HL-60 (cell line): ENCODE data around the gene VTI1A.

Experiments
- POLR2AphosphoS5 ChIP-seq: IDR thresholded peaks from 2 replicates; pipeline ENCODE4 v1.6.1; 2012; ENCODE audit warnings: low read depth
- TF ChIP-seq, protein P1 (sequence below): IDR thresholded peaks from one replicate; pipeline ENCODE4 v1.5.1; 2011; ENCODE audit warnings: low read length, control low read depth, inconsistent platforms; ENCODE audit not compliant: insufficient read depth

DNA sequence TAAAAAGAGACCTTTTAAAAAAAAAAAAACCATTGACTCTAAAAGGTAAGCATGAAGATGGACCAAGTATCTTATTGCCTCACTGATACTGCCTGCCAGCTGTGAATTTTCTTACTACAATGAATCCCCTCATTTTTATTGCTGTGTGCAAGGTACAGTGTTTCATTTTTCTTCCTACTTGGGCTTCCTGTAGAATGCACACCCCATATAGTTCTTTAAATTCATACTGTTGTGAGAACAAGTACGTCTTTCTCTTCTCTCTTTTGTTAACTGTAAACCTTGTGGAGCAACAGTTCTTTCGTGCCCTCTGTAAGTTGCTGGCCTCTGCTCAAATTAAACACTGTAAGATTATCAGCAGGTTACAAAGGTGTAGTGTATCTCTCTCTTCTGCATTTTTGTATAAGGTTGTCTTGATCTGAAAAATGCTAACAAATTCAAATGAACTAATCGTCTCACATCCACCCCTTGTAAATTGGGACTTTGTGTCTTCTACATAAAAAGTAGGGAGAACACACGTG, 105.6 kb downstream of the VTI1A start:
- TF ChIP-seq, protein P1, sequence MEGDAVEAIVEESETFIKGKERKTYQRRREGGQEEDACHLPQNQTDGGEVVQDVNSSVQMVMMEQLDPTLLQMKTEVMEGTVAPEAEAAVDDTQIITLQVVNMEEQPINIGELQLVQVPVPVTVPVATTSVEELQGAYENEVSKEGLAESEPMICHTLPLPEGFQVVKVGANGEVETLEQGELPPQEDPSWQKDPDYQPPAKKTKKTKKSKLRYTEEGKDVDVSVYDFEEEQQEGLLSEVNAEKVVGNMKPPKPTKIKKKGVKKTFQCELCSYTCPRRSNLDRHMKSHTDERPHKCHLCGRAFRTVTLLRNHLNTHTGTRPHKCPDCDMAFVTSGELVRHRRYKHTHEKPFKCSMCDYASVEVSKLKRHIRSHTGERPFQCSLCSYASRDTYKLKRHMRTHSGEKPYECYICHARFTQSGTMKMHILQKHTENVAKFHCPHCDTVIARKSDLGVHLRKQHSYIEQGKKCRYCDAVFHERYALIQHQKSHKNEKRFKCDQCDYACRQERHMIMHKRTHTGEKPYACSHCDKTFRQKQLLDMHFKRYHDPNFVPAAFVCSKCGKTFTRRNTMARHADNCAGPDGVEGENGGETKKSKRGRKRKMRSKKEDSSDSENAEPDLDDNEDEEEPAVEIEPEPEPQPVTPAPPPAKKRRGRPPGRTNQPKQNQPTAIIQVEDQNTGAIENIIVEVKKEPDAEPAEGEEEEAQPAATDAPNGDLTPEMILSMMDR = no peak
- no peak for TF ChIP-seq POLR2AphosphoS5
